Spinal cord (tissue), 10 donors: ENCODE data around the gene FGFR4. TPM values are rescaled to one million over a fixed set of nuclear protein-coding genes. Genes with fewer than 3 reads are reported as not detected.

Source experiments
- DNase-seq, 6 donors: peaks; one replicate each; pipeline versions ENCODE4 v3.0.0 to v3.0.0-alpha.2; 2013 to 2015; ENCODE audit warnings: low spot score in 6 of 6, low read depth in 4 of 6
- H3K27ac ChIP-seq: one replicate; pipeline ENCODE4 v1.5.1; 2013; ENCODE audit warnings: low read depth, low read length, control low read depth
- H3K27me3 ChIP-seq: one replicate; pipeline ENCODE4 v1.6.1; 2013; ENCODE audit warnings: low read length; ENCODE audit not compliant: control insufficient read depth, insufficient read depth
- H3K36me3 ChIP-seq: one replicate; pipeline ENCODE4 v1.6.1; 2013; ENCODE audit warnings: low read length; ENCODE audit not compliant: control insufficient read depth, insufficient read depth
- H3K4me1 ChIP-seq: one replicate; pipeline ENCODE4 v1.6.1; 2013; ENCODE audit warnings: low read length; ENCODE audit not compliant: control insufficient read depth, insufficient read depth
- H3K4me3 ChIP-seq: one replicate; pipeline ENCODE4 v1.5.1; 2013; ENCODE audit warnings: low read depth, low read length, control low read depth
- H3K9me3 ChIP-seq: one replicate; pipeline ENCODE4 v1.6.1; 2013; ENCODE audit warnings: low read length; ENCODE audit not compliant: control insufficient read depth, insufficient read depth
- WGBS: methylation state at CpG from one replicate; pipeline ENCODE4 v1.1.5; 2013; ENCODE audit warnings: missing lambda C conversion rate; ENCODE audit not compliant: insufficient coverage; 5-methylcytosine and 5-hydroxymethylcytosine counted together
- polyA plus RNA-seq, 2 donors: library from polyadenylated mRNA; unstranded; fragments of 120-200 nt; gene quantifications; one replicate each; pipeline ENCODE4 v1.2.1, GENCODE V29; 2013; ENCODE audit not compliant: insufficient read length in 2 of 2
- total RNA-seq, 2 donors: library from RNA; depleted of rRNA in 1 of 2; stranded (reverse); fragments of 120-200 nt in 1 of 2; fragments of >200 nt in 1 of 2; gene quantifications; one replicate each; pipeline versions ENCODE4 v1.2.3 to v1.2.4, GENCODE V29; 2013 to 2014
- donor health status: healthy.

FGFR4 gene
- total and polyA plus RNA-seq, 4 donors, result 1.1 to 8.0 (median 4.2) TPM

GRCh38 chr5:177098120-177098469, 11.4 kb downstream of the FGFR4 start:
- DNase-seq, result no peak
- peaks cover 28% of the 10 kb centered on the region for H3K36me3 ChIP-seq
- H3K4me1 ChIP-seq, result peaks cover 30% of the 10 kb centered on the region
- H3K27ac ChIP-seq, result peak overlapping the region; percentile 58
- H3K27me3 ChIP-seq, result no peaks in the 10 kb centered on the region
- H3K9me3 ChIP-seq, result no peaks in the 10 kb centered on the region
- WGBS, result 43% methylated on average over 6 of the region's 6 CpGs
- H3K4me3 ChIP-seq, result no peak overlapping the region

DNA sequence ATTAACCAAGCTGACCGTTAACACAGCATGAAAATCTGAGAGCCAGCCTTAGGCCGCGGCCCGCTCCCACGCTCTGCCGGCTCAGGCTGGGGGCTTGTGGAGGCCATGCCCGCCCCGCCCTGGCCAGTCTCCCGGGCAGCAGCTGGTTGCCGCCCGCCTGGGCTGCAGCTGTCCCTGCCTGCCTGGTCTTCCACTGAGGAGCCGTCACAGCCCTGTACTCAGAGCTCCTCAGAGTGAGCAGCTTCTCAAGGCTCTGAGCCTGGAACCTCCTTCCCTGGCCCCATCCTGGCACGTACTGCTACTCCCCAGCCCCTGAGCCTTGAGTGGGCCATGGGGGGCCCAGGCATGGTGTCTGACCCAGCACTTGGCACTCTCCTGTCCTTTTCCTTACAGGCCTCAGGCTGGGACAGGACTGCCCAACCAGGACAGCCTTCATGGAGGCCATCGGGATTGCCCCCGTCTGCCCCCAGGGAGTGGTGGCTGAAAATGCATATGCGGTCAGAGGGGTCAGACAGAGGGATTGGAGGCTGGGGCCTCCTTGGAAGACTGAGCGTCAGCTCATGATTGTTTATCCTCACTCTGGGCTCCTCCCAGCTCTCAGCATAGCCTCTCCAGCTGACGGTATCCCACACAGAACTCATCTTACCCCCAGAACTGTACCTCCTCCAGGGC, 11.9 kb downstream of the FGFR4 start:
- 26% methylated on average over 18 of the region's 18 CpGs for WGBS
- Histone ChIP-seq H3K27ac (peak overlapping the region; percentile 58), H3K4me1 (peaks cover 30% of the 10 kb centered on the region)

GRCh38 chr5:177099422-177100093, 12.8 kb downstream of the FGFR4 start:
- no peaks in the 10 kb centered on the region for H3K27me3 ChIP-seq
- H3K9me3 ChIP-seq, result no peaks in the 10 kb centered on the region
- peaks cover 19% of the 10 kb centered on the region for H3K36me3 ChIP-seq
- no peak for DNase-seq
- no peak overlapping the region for H3K27ac ChIP-seq
- peaks cover 26% of the 10 kb centered on the region for H3K4me1 ChIP-seq
- 59% methylated on average over 6 of the region's 13 CpGs for WGBS
- no peak overlapping the region for H3K4me3 ChIP-seq

More for the DNA sequence above, 11.9 kb downstream of the FGFR4 start:
- H3K36me3 ChIP-seq, result peaks cover 23% of the 10 kb centered on the region
- no peaks in the 10 kb centered on the region for H3K9me3 ChIP-seq
- H3K4me3 ChIP-seq, result no peak overlapping the region
- peak in 4 of 6 donors; percentile 19 to 70 (median 50) for DNase-seq
- no peaks in the 10 kb centered on the region for H3K27me3 ChIP-seq

DNA sequence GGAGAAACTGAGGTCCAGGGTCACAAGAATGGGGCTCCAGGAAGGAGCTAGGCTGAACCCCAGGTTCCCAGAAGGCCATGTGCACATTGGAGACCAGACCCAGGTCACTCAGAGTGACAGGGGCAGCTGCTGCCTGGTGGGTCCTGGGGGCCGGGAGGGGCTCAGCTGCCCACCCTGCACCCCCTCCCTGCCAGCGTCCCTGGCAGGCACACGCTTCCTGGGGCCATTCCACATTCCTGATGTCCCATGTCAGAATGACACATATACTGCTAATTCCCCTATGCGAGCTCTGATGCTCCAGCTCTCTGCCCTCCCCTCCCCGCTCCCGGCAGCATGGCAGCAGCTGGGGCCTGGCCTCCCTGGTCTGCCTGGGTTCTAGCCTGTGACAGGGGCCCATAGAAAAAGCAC, 14.0 kb downstream of the FGFR4 start:
- no peak overlapping the region for H3K4me3 ChIP-seq
- WGBS, result 68% methylated on average over 6 of the region's 6 CpGs
- DNase-seq, result no peak

GRCh38 chr5:177103523-177104253, 17.0 kb downstream of the FGFR4 start:
- Histone ChIP-seq H3K27ac (no peak overlapping the region), H3K4me3 (no peak overlapping the region), H3K27me3 (no peaks in the 10 kb centered on the region), H3K9me3 (no peaks in the 10 kb centered on the region), H3K4me1 (peaks cover 5% of the 10 kb centered on the region), H3K36me3 (no peaks in the 10 kb centered on the region)
- 48% methylated on average over 6 of the region's 9 CpGs for WGBS
- no peak for DNase-seq

More for the DNA sequence above, 14.0 kb downstream of the FGFR4 start:
- H3K36me3 ChIP-seq, result peaks cover 13% of the 10 kb centered on the region
- H3K27me3 ChIP-seq, result no peaks in the 10 kb centered on the region
- H3K4me1 ChIP-seq, result peaks cover 16% of the 10 kb centered on the region
- no peak overlapping the region for H3K27ac ChIP-seq
- no peaks in the 10 kb centered on the region for H3K9me3 ChIP-seq

- H3K36me3 ChIP-seq, result no peaks in the 10 kb centered on the region
- WGBS, result 78% methylated on average over 16 of the region's 24 CpGs
- no peak for DNase-seq
- no peaks in the 10 kb centered on the region for H3K27me3 ChIP-seq
- H3K4me3 ChIP-seq, result no peak overlapping the region
- H3K9me3 ChIP-seq, result no peaks in the 10 kb centered on the region
- H3K27ac ChIP-seq, result no peak overlapping the region
- H3K4me1 ChIP-seq, result no peaks in the 10 kb centered on the region
Measured at GRCh38 chr5:177105691-177106476, 19.2 kb downstream of the FGFR4 start.

- Histone ChIP-seq H3K36me3 (no peaks in the 10 kb centered on the region), H3K4me1 (peaks cover 6% of the 10 kb centered on the region), H3K27me3 (no peaks in the 10 kb centered on the region), H3K27ac (no peak overlapping the region), H3K9me3 (no peaks in the 10 kb centered on the region), H3K4me3 (no peak overlapping the region)
- 65% methylated on average over 4 of the region's 4 CpGs for WGBS
- no peak for DNase-seq
Measured at GRCh38 chr5:177107159-177107558, 20.4 kb downstream of the FGFR4 start.

DNA sequence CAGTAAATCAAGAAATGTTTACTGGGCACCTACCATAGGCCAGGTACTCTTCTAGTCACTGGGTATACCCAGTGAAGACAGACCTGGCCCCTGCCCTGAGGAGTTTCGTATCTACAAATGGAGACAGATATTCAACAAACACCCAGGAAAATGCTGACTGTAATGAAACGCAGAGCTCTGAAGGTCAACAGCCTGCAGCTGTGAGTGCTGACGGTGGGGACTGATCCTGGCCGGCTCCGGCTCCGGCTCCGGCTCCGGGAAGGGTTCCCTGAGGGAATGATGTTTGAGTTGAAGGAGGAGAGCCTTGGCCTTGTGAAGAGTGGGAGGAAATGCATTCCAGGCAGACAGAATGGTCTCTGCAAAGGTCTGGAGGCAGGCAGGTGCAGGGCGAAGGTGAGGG, 23.1 kb downstream of the FGFR4 start:
- Histone ChIP-seq H3K27ac (no peak overlapping the region), H3K4me1 (peaks cover 9% of the 10 kb centered on the region), H3K9me3 (no peaks in the 10 kb centered on the region), H3K4me3 (no peak overlapping the region), H3K36me3 (no peaks in the 10 kb centered on the region), H3K27me3 (no peaks in the 10 kb centered on the region)
- peak in 1 of 6 donors; percentile 21 for DNase-seq
- 64% methylated on average over 8 of the region's 9 CpGs for WGBS

- 25% methylated on average over 8 of the region's 12 CpGs for WGBS
- Histone ChIP-seq H3K4me3 (no peak overlapping the region), H3K9me3 (no peaks in the 10 kb centered on the region), H3K27me3 (no peaks in the 10 kb centered on the region), H3K4me1 (peaks cover 16% of the 10 kb centered on the region), H3K27ac (no peak overlapping the region), H3K36me3 (no peaks in the 10 kb centered on the region)
- DNase-seq, result peak in 4 of 6 donors; percentile 38 to 92 (median 69)
Measured at GRCh38 chr5:177111720-177112394, 25.1 kb downstream of the FGFR4 start.
